HEK293T (cell line): ENCODE results near the gene BIVM.

Experiments used
- CTBP1 ChIP-seq: fragments of 450-650 bp; IDR thresholded peaks from 2 replicates; pipeline ENCODE4 v1.6.1; 2016; ENCODE audit warnings: borderline replicate concordance
- FOXA1 ChIP-seq: fragments of 450-650 bp; IDR thresholded peaks from 2 replicates; pipeline ENCODE4 v1.6.1; 2016; ENCODE audit warnings: mild to moderate bottlenecking
- FOXK2 ChIP-seq: fragments of 450-650 bp; IDR thresholded peaks from 2 replicates; pipeline ENCODE4 v1.6.1; 2016; ENCODE audit warnings: mild to moderate bottlenecking
- FOXM1 ChIP-seq: fragments of 450-650 bp; IDR thresholded peaks from 2 replicates; pipeline ENCODE4 v1.6.1; 2017; ENCODE audit warnings: mild to moderate bottlenecking, borderline replicate concordance
- HDGF ChIP-seq: fragments of 450-650 bp; IDR thresholded peaks from 2 replicates; pipeline ENCODE4 v1.6.1; 2017; ENCODE audit warnings: antibody characterized with exemption, borderline replicate concordance
- NFRKB ChIP-seq: fragments of 450-650 bp; IDR thresholded peaks from 2 replicates; pipeline ENCODE4 v1.6.1; 2016; ENCODE audit warnings: mild to moderate bottlenecking, moderate library complexity
- SP1 ChIP-seq: fragments of 450-650 bp; IDR thresholded peaks from 2 replicates; pipeline ENCODE4 v1.6.1; 2017
- SUZ12 ChIP-seq: fragments of 450-650 bp; IDR thresholded peaks from 2 replicates; pipeline ENCODE4 v1.6.1; 2016; ENCODE audit warnings: mild to moderate bottlenecking
- ZNF384 ChIP-seq: fragments of 450-650 bp; IDR thresholded peaks from 2 replicates; pipeline ENCODE4 v1.6.1; 2016

DNA sequence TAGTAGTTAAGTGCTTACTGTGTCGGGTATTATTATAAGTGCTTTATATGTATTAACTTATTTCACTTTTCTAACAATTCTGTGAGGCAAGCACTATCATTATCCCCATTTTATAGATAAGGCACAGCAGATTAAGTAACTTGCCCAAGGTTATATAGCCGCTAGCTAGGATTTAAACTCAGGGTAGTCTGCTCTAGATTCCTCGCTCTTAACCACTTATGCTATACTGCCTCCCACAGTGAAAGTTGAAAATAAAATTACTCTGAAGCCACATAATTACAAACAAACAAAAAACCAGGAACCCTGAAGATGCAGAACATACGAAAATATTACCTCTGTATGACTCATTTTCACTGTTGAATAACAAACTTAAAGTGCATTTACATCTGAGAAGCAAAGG is 29.2 kb upstream of the BIVM start:
- no peak for TF ChIP-seq HDGF
- no peak for TF ChIP-seq SP1
- no peak for TF ChIP-seq FOXA1
- no peak for TF ChIP-seq NFRKB
- TF ChIP-seq ZNF384: no peak
- no peak for TF ChIP-seq FOXM1
- TF ChIP-seq CTBP1: no peak
- no peak for TF ChIP-seq SUZ12
- no peak for TF ChIP-seq FOXK2
